RPMI8226 (cell line): ENCODE results near the gene MICALL2.

Experiments used
- DNase-seq: peaks from one replicate; pipeline ENCODE4 v3.0.0-alpha.2; 2015

Gene MICALL2

DNA sequence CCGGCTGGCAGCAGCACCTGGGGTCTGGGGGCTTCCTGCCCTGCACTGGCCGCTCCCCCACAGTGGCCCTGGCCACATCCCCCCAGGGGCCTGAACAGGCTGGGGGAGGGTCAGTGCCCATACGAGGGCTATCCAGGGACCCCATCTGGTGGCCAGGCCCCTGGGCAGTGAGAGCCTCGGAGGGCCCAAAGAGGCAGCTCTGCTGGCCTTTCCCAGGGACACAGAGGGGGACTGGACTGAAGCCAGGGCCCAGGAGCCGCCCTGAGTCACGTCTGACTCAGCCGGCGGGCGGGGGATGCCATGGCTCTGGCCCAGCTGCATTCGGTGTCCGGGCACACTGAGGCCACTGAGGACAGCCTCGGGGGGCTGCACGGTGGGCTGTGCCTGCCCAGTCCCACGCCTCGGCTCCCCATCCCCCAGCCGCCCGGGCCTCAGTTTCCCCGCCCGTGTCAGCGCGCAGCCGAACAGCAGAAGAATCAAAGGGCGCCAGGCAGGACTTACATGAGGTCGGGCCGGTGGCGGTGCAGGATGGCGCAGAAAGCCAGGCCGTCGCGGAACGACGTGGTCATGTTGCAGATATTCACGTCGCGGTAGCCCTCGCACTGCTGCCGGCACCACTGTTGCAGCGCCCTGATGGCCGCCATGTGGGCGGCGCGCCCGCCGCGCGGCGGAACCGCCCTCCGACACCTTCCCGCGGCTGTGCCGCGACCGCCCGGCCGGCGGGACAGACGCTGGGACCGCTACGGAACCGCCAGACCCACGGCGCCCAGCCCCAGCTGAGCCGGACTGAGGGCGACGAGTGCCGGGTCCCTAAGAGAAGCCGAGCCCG lies at the start of gene MICALL2:
Gene MICALL2 (minus strand): TSS at position 788 of the 829 bp plus-strand sequence. CDS start 144 bp downstream, at position 644.
- peak; percentile 78 for DNase-seq

DNA sequence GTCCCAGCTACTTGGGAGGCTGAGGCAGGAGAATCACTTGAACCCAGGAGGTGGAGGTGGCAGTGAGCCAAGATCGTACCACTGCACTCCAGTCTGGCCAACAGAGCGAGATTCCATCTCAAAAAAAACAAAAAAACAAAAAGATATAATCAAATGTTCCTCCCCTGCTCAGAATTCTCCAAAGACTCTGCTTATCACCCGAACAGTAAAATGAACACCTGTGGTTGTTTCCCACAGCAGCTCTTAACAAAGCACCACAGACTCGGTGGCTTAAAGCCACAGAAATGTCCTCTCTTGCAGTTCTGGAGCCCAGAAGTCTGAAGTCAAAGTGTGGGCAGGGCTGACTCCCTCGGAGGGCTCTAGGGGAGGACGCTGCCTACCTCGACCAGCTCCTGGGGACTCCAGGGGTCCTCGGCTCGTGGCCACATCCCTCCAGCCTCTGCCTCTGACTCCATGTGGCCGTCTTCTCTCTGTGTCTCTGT lies 49.0 kb upstream of the MICALL2 start:
- peak; percentile 66 for DNase-seq

DNA sequence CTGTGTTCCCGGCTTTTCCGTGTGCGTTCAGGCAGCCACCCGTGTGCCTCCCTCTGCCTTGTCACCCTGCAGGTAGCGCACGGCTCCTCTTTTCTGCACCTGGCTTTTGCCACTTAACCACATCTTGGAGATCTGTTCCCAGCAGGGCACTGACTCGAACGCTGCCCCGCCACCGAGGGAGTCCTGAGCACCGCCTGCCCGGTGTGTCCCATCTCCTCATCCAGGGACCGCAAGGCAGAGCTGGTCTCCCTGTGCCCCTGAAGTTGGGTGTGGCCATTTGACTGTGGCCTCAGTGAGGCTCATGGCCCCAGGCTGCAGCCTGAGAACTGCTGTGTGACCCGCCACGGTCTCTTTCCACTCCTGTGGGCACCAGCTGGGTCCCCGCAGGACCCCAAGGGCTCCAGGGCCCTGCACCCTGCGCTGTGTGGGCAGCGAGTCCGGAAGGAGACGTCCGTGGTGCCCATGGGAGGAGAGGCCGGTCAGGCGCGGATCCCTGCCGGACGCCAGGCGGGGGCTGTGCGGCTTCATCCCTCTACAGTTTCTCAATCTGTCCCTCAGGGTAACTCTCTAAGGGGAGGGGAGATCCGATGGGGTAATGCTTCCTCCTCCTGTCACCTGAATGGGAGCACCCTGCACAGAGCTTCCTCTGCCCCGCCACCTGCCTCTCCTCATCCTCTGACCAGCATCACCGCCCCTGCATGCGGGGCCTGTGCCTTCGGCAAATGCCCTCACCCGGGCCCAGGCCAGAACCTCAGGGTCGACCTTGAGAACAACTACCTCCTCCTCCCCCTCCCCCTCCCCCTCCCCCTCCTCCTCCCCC lies 46.7 kb upstream of the MICALL2 start:
- DNase-seq = peak; percentile 46

DNA sequence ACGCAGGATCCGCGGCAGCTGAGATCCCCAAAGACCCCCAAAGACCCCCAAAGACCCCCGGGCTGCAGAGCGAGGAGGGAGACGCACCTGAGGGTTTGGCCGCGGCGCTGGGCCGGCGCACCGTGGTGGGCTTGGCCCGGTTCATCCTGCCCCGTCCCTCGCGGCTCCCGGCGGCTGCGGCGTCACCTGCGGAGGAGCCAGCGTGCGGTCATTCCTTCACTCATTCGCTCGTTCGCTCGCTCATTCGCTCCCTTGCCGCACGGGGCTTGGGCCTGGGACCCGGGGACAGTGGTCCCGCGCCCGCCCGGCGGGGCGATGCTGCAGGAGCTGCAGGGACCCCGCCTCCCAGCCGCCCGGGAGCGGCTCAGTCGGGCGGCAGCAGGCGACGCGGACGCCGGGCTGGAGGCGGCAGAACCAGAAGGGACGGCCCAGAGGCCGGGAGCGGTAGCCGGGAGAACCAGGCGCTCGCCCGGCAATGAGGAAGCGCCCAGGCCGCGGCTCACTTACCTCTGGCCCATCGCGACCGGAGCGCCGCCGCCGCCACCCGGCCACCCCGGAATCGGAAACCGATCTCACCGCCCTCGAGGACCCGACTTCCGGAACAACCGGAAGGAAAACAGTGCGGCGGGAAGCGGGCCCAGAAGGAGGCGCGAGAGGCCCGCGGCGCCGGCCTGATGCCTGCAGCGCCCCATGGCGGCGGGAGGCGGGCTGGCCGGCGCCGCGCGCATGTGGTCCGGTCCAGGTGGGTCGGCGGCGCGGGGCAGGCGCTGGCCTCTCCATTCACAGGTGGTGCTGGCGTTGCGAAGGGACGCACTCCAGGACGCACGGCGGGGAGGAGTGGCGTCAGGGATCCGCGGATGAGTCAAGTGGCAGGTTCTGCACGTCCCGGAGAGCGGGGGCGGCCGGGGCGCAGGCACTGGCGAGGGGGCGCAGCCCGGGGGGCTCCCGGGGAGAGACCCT lies 44.8 kb upstream of the MICALL2 start, which contains the start of gene INTS1:
Gene INTS1 (minus strand): TSS at position 574 of the 960 bp plus-strand sequence. CDS start 429 bp downstream, at position 145.
- DNase-seq = peak; percentile 98

DNA sequence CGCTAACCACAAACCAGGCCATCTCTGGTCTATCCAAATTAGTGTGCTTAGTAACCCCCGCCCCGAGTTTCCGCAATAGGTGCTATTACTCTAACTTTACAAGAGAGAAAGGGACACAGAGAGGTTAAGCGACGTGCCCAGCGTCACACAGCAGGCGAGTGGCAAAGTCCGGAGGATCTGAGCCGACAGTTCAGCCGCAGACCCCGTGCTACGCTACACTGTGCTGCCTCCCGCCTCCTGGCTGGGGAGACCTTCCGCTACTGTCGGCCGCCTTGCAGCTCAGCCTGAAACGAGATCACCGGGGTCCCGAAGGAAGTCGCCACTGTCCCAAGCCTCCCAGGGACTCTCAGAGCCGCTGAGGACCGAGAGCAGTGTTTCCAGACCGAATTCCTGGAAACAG lies 44.1 kb upstream of the MICALL2 start:
- DNase-seq = no peak

DNA sequence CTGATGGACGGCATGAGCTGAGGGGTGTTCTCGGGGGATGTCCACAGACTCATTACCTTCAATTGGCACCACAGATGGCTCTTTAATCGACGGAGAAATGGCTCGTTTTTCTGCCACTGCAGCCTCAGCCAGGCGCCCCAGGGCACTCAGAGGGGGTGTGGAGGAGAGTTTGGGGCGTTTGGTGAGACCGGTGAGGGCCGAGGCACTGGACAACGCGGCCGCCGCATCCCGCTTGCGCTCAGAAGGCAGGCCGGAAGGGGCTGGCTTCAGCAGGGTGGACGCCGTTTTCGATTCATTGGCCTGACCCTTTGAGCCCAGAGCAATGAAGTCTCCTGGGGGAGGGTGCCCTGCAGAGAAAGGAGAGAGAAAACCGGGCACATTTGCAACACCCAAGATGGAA lies 43.6 kb upstream of the MICALL2 start:
- no peak for DNase-seq

DNA sequence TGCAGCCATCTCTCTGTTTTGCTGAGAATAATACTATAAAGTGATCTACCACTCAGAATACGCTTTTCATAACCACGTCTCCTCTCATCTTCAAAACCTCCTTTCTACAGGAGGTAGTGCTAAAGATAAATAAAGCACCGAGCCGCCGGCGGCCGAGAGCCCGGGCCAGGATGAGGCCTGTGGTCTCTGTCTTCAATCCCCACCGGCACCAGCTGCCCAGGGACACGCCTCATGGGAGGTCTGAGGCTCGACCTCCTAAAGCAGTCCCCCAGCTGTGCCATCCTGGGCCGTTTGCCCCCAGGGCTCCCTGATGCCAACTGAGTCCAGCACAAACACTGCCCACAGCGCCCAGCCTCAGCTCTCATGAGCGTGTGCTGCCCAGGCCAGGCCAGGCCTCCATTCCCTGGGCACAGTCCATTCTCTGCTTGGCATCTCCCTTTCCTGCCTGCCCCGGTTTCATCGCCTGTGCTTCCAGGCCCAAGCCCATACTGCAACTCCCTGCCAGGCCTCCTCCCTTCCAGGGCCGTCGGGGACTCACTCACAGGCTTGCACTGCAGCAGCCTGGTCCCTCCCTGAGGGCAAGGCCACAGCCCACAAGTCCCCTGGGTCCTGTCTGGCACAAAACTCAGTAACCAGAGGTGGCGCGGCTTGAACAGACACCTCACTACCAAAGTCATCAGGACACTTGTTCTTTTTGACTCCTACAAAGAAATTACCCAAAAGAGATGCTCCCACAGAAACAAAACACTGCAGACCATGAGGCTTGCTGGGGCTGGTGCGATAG lies 42.4 kb upstream of the MICALL2 start:
- DNase-seq = no peak

DNA sequence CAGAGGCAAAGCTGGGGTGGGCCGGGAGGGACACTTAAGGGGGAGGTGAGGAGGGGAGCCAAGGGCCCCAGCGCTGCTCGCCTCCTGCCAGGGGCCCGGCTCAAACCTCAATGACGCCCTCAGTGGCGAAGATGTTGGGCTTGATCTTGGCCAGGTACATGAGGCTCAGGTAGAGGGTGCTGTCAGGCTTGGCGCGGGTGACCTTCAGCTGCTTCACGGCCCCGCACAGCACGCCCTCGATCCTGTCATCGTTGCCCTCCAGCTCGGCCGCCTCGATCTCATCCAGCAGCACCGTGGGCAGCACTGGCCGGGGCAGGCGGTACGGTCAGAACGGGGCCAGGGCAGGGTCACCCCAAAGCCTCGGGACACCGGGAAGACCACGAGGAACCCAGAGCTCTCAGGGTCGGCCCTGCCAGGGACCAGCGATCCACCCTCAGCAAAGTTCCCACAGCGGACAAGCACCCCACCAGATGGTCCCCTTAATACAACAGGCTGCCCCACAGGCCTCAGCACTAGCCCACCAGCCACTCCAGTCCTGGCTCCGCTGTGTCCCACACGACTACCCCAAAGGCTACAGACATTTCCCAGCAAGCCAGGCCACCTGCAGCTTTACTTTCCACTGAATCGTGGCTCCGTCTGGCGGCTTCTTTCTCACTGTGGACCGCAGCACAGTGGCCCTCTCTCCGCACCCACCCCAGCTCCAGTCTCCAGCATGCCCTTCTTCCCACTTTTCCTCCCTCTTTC lies 41.0 kb upstream of the MICALL2 start:
- no peak for DNase-seq

DNA sequence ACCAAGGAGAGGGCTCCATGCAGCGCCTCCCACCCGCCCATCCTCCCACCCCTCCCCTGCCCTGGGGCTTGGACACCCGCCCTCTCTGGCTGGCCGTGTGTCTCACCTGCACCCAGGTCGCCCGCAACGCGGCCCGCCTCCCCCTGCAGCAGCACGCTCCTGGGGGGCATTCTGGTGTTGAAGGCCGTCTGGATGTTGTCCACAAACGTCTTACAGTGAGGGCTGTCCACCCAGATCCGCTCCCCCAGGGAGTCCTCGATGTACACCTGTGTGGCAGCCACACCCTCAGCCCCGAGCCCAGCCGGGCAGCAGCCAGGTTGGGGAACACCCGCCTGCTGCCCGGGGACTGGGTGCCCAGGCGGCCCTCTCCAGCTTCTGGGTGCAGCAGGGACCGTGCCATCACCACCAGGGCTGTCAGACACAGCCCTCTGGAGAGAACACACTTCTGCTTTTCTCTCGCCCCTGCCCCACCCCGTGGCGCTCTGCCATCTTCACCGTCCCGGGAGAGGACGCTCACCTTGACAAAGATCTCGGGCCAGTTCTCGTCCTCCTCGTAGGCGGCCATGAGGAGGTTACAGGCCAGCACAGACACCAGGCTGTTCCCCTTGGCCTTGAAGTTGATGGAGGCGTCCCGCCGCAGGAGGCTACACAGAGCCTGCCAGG lies 40.2 kb upstream of the MICALL2 start:
- DNase-seq = no peak

DNA sequence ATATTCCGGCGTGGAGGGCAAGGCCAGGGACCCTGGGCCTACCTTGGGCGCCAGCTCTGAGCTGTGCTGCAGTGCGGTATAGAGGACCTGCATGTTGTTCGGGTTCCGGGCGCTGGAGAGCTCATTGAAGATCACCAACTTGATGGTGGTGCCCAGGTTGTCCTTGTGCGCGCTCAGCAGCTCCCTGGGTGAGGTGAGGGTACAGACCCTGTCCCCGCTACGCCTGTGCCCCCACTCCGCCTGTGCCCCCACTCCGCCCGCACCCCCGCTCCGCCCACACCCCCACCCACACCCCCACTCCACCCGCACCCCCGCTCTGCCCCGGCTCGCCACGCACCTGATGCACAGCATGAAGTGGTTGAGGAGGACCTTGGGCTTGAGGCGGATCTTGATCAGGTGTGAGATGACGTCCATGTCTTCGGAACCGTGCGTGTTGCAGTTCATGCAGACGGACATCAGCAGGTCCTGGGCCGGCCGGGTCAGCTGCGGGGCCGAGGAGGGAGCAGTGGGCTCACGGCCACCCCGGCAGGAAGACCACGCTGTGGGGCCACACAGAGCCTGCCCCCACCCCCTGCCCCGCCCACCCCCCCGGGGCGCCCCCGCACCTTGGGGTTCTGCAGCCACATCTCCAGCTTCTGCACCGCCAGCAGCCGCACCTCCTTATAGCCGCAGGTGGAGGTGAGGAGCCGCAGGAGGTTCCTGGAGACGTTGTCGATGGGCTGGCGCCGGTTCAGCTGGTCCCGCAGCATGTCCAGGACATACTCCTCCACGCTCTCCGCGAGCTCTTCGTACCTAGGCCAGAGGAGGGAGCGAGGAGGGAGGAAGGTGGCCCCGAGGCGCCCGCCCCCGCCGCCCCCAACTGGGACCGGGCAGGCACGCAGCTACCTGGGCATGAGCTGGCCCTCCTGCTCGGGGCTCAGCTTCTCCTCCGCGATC lies 39.4 kb upstream of the MICALL2 start:
- no peak for DNase-seq

DNA sequence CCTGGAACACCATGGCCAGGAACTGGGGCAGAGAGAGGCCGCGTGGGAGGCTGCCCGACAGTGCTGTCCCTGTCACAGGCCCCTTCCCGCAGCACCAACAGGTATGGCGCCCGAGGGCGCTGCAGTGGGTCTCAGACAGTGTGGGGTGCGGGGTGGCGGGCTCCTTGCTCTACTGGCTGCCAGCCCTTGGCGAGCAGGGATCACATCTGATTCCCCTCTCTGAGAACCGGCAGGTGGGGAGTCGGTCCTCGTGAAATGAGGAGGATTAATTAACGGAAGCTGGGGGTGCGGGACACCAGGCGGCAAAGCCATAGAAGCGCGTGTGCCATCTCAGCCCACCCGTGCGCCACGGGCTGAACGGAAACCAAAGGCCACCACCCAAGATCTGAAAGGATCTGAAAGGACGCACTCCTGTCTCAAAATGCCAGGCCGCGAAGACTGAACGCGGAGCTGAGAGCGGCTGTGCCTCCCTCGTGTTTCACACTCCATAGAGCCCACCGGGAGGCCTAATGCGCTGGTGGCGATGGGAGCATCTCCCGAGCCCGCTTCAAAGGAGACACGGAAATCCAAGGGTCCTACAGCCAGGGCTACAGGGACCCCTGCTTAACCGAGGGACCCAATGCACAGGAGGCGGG lies 38.1 kb upstream of the MICALL2 start:
- no peak for DNase-seq

DNA sequence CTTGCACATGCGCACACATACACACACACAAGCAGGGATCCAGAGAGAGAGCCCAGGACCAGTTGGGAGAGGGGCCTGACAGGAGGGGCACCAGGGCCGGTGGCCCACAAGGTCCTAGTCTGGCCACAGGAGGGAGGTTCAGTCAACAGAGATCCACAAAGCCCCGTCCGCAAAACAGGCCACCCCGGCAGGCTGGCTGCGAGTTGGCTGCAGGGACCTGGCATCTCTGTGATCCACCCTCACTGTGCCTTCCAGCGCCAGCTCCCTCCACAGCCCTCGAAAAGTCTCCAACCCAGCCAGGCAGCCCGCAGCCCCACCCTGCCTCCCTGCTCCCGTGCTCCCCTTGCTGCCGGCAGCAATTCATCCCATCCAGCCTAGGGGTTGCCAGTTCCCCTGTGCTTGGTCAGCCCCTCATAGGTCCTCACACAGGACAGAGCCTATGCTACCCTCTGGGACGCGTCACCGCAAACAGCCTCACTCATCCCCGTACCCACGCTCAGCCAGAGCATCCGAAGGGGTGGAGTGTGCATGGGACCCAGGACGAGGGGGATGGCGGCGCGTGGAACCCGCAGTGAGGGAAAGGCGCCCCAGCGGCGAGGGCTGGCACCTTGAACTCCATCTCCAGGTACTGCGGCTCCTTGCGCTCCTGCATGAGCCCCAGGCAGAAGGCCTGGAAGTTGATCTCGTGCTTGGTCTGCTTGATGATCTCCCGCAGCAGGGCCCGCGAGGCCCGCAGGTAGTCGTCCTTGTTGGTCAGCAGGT lies 37.4 kb upstream of the MICALL2 start:
- no peak for DNase-seq

DNA sequence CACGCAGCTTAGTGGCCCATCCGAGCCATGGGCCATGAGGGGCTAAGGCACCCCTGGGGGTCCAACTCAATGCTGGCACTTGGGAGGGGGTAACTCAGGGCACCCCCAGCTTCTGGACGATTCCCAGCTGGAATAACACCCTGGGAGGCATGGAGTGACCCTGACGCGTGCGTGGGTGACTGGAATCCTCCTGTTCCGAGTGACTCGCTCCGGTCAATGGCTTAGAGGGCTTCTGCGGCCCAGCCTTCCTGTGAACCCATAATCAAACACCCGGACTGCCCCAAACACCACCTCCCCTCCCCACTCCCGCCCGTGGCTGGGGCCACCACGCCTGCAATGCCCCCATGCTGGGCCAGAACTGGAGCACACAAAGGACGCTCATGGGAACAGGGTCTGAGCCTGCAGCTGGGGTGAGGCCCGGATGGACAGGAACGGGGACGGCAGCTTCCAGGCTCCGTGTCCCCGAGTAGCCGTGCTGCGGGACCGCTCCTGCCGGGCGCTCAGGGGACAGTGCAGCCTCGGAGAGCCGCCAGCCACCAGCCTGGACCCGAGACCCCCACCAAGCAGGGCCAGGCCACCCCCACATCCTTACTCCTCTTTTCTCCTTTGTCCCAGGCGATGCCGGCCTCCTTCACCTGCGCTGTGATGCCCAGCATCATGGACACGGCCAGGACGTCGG lies 36.4 kb upstream of the MICALL2 start:
- DNase-seq = no peak

DNA sequence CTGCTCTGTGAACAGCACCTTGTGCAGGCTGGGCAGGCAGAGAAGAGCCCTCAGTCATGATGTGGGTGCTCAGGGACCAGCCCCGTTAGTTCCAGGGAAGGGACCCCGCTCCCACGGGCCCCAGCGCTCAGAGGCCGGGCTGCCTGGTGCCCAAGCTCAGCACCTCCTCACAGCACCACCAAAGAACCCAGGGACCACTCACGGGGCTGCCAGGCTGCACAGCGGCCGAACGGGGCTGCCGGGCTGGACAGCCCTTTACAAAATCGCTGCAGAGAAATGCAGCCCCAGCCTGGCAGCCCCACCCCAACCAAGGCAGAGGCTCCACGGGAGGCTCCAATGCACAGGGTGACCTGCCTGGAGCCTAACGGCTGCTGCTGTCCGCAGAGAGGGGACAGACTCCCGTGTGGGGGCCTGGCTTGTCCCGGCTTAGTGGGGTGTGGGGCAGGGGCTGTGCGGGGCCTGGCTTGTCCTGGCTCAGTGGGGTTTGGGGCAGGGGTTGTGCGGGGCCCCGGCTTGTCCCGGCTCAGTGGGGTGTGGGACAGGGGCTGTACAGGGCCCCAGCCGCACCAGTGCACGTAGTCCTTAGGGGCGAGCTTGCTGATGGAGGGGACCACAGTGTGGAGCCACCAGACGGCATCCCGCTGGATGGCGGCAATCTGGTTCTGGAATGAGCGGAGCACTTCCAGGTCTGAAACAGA lies 35.7 kb upstream of the MICALL2 start:
- DNase-seq = no peak

DNA sequence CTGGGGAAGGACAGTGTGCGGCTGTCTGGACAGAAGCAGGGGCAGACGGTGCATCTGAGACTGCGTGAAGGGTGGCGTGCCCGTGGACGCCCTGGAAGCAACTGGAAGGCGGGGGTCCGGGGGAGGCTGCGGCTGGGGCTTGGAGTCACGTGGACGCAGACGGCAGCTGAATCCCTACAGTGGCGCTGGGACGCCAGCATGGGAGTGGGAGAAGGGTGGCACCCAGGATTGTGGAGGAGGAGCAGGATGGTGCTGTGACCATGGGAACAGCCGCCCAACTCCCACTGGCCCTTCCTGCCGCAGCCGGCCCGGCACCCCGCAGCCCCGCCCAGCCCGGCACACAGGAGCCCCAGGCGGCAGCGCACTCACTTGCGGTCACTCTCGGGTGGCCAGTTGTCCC lies 35.2 kb upstream of the MICALL2 start:
- no peak for DNase-seq

DNA sequence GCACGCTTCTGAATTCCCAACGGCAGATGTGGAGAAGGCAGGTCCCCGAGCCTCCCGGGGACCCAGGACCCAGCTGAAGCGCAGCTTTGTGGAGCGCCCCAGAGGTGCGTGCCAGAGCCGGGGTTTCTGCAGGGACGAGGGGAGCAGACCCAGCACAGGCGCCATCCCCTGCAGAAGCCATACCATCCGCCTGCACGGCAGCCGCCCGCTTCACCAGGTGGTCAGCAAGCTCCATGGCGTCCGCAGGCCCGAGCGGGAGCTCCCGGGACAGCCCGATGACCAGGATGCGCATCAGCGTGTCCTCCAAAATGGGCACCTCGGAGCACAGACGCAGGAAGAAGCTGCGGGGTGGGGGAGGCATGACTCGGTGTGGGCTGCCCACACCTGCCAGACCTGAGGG lies 34.3 kb upstream of the MICALL2 start:
- DNase-seq = no peak

DNA sequence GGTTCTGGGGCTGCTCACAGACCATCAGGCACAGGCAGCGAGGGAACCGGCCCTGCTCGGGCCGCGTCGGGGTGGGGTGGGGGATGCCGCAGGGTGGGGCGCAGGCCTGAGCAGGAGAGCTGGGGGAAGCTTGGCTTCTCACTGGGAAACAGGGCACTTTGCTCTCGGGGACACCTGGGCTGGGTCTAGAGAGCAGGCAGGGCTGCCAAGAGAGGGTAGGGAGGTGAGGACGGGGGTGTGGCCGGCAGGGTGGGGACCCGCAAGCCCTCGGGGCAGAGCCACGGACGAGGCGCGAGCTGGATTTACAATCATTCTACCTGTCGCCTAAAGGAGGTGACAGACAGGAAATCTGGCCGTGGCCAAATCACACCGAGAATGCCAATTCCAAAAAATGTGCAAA lies 33.9 kb upstream of the MICALL2 start:
- DNase-seq = no peak
